Fibroblast of skin of right biceps (primary cell): ENCODE results near the gene MGP.

Source experiments
- DNase-seq: peaks from one replicate; pipeline ENCODE4 v3.0.0-alpha.2; 2013

Gene MGP

GRCh38 chr12:14902465-14902864, 16.8 kb upstream of the MGP start:
- DNase-seq = peak; percentile 18

GRCh38 chr12:14901228-14901562, 15.5 kb upstream of the MGP start:
- no peak for DNase-seq

GRCh38 chr12:14900521-14901227, 15.0 kb upstream of the MGP start:
- DNase-seq = no peak

GRCh38 chr12:14896521-14897169, 11.0 kb upstream of the MGP start:
- DNase-seq = peak; percentile 58

- peak; percentile 9 for DNase-seq
Observed at GRCh38 chr12:14893506-14894250, 8.0 kb upstream of the MGP start.

GRCh38 chr12:14892726-14893505, 7.3 kb upstream of the MGP start:
- peak; percentile 11 for DNase-seq

- no peak for DNase-seq
Observed at GRCh38 chr12:14890701-14891100, 5.0 kb upstream of the MGP start.

GRCh38 chr12:14886271-14886670, 617 bp upstream of the MGP start:
- DNase-seq = no peak

- DNase-seq = peak; percentile 74
Observed at GRCh38 chr12:14884458-14884878, 1.2 kb downstream of the MGP start.

- DNase-seq = peak; percentile 35
Observed at GRCh38 chr12:14883686-14884085, 2.0 kb downstream of the MGP start.

GRCh38 chr12:14880890-14881453, 4.7 kb downstream of the MGP start:
- no peak for DNase-seq

GRCh38 chr12:14879222-14879933, 6.3 kb downstream of the MGP start:
- DNase-seq = no peak

GRCh38 chr12:14878488-14878887, 7.2 kb downstream of the MGP start:
- DNase-seq = no peak

- no peak for DNase-seq
Observed at GRCh38 chr12:14876833-14877232, 8.8 kb downstream of the MGP start.

GRCh38 chr12:14874882-14875281, 10.8 kb downstream of the MGP start:
- peak; percentile 17 for DNase-seq

GRCh38 chr12:14873440-14874185, 12.0 kb downstream of the MGP start:
- DNase-seq = peak; percentile 10

- DNase-seq = no peak
Observed at GRCh38 chr12:14871886-14872285, 13.8 kb downstream of the MGP start.

GRCh38 chr12:14871247-14871646, 14.4 kb downstream of the MGP start:
- DNase-seq = no peak

- DNase-seq = no peak
Observed at GRCh38 chr12:14868916-14869506, 16.6 kb downstream of the MGP start.

- no peak for DNase-seq
Observed at GRCh38 chr12:14860490-14860889, 25.2 kb downstream of the MGP start.

GRCh38 chr12:14858513-14858912, 27.1 kb downstream of the MGP start:
- DNase-seq = no peak
